NCI-H1048 (cell line): ENCODE data around the gene SLK.

Experiments used
- DNase-seq: peaks from one replicate; lab custom pipeline; 2025; lab: John Stamatoyannopoulos, UW

SLK gene

DNA sequence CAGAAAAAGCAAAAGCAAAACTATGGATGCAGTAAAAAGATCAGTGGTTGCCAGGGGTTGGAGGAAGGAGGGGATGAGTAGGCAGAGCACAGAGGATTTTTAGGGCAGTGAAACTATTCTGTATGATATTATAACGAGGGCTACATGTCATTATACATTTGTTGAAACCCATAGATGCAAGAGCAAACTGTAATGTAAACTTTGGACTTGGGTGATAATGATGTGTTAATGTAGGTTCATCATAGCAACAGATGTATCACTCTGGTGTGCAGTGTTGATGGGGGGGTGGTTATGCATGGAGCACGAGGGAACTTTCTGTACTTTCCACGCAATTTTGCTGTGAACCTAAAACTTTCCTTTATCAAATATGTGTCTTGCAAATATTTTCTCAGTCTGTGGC is 23.2 kb downstream of the SLK start:
- no peak for DNase-seq

DNA sequence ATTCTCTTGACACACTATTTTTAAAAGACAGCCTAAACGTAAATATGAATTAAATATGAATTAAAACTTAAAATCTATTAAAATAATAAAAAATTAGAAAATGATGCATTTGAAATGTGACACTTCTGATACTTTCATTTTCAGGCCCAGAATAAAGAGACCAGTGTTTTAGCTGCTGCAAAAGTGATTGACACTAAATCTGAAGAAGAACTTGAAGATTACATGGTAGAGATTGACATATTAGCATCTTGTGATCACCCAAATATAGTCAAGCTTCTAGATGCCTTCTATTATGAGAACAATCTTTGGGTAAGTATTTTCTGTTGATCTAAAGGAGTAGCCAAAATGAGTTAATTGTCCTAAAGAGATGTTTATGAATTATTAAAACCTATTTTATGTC is 23.6 kb downstream of the SLK start:
- DNase-seq: no peak

DNA sequence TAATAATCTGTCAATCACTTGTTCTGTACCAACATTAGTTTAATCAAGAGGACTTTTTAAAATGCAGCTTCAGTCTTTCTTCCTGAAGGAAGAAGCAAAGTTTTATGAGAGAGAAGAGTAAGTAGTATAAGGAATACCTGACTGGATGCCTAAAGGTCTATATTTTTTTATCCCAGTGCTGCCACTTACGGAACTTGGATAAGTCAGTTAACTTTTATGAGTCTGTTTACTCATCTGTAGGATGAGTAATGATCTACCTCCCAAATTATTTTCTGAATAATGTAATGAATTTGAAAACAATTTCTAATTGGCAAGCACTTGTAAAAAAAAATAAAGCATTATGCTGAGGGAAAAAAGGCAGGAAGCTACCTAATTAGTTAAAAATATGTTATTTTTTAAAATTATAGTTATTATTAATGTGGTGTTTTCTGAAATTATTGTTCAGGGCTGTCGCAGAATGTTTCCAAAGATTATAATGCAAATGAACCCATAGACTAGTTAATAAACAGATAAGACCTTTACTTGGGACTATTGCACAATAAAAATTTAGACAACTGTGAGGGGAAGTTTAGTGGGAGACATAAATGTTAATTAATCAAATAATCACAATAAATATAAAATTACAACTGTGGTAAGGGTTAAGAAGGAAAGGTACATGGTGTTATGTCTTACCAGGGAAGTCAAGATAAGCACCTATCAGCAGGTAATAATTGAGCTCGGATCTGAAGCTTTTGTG is 24.6 kb downstream of the SLK start:
- DNase-seq: no peak

DNA sequence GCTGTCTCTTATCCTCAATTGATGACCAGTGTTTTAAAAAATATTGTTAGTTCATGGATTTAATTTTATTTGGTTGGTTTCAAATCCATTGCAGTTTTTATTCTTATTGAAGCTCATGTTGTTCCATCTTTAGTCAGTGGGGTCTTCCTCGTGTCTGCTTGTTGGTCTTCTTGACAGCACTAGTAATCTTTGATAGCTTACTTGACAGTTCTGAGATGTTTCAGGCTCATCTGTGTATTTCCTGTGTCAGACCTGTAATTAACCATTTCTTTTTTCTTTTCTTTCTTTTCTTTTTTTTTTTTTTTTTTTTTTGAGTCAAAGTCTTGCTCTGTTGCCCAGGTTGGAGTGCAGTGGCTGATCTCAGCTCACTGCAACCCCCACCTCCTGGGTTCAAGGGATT is 28.2 kb downstream of the SLK start:
- no peak for DNase-seq

DNA sequence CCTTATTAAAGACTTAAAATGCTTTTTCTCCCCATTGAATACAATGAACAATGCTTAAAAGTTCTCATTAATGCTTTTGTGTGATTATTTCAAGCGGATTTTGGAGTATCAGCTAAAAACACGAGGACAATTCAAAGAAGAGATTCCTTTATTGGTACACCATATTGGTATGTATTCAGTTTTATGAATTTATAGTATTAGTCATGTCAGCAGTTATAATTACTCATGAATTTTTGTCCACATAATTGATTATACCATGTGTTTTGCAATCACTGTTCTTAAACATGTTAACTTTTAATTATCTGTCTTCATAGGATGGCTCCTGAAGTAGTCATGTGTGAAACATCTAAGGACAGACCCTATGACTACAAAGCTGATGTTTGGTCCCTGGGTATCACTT is 31.9 kb downstream of the SLK start:
- DNase-seq: no peak

DNA sequence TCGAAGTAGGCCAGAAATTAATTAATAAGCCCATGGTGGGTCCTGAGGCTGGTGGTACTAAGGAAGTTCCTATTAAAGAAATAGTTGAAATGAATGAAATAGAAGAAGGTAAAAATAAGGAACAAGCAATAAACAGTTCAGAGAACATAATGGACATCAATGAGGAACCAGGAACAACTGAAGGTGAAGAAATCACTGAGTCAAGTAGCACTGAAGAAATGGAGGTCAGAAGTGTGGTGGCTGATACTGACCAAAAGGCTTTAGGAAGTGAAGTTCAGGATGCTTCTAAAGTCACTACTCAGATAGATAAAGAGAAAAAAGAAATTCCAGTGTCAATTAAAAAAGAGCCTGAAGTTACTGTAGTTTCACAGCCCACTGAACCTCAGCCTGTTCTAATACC is 36.0 kb downstream of the SLK start:
- no peak for DNase-seq

DNA sequence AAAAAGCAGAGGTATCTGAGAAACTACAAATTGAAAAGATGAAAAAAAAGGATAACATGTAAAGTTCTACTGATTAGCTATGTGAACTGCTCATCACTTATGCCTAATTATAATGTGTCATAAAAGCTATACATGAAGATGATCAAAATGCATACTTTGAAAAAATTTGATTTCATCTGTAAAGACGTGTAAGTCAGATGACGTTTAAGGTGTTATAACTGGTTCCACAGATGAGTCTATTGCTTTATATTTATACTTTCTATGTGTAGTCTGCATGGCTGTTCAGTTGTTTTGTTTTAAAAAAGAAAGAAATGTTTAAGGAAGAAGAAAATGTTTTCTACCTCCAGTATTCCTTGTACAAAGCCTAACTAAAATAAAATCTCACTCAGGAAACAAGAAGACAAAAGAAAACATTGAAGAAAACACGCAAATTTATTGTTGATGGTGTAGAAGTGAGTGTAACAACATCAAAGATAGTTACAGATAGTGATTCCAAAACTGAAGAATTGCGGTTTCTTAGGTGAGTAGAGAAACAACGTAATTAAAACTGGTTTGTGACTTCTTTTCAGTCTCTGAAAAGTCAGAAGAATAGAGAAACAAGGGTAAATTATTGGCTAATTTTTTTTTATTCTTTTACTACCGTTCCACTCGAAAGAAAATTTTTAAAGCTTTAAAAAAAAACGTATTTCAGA is 38.4 kb downstream of the SLK start:
- no peak for DNase-seq

DNA sequence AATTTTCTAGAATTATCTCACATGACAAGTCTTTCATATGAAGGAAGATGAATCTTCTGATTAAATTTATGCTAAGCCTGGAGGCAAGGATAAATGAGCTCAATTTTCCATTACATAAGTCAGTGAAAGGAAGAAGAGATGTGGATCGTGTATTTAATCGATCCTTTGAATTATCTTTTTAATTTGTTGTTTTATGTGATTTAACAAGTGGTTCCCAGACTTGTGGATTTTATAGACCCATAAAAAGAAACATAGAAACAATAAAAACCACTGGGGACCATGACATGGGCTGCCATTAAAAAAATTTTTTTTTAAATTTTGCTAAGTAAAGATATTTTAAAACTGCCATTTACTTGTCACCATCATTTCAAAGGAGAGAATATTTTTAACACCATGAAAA is 45.0 kb downstream of the SLK start:
- no peak for DNase-seq

DNA sequence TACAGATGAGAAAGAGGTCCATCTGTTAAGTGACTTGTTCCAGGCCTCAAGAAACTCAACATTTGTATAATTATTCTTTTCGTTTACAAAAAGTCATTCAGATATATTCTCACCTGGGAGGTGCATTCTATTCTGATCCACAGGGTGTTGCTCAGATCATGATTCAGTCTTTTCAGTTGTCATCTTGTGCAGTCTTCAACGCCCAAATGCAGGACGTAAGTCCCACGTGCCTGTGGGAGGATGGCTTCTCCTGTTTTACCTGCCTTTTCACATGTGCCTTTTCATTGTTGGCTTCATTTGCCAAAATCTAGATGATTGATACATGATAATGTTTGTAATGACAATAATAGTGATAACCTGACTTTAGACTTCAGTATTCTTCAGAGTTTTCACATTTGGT is 46.5 kb downstream of the SLK start:
- no peak for DNase-seq

DNA sequence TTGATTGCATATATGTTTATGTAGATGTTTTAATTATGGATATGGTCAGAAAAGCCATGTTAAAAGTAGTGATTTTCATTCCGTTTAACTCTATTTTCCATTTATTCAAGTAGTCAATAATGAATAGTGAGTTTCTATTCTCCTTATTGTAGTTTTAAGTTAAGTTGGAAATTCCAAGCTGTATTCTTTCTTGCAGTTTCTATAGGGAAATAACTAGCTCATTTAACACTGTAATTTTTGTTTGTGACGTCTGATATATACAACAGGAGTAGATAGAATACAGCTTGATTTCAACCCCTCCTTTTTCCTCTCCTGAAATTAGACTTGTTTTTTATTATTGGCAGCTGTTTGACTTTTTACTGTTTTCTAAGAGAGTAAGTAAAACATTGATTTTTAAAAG is 47.2 kb downstream of the SLK start:
- DNase-seq: no peak

DNA sequence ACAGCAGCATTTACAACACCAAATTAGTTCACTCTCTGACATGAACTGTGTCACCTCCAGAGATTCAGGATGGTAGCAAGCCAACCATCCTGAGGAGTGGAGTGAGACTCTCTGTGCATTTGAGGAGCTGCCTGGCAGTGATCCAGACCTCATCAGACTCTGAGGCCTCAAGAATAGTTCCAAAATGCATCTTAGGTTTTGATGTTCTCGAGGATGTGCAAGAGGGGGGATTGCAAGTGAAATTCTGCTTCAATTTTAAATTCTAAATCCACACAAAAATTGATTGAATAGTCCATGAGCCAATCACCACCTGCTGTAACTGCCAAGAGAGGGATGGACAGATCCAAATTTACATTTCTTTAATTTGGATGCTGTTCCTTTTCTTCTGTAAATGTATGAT is 49.7 kb downstream of the SLK start:
- no peak for DNase-seq

DNA sequence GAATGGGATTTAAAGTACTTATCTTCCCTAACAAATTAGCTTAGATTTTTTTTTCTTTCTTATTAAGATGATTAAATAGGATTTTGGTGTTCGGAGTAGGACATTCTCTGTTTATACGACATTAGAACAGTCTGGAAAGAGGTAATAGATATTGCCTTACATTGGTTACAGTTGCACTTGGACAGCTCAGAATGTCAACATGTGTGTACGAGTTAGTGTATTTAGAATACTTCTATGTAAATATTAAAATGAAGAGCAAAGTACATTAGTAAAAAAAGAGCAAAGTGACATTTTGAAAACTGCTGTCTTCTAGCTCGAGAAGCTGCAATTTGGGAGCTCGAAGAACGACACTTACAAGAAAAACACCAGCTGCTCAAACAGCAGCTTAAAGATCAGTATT is 51.5 kb downstream of the SLK start:
- DNase-seq: no peak

DNA sequence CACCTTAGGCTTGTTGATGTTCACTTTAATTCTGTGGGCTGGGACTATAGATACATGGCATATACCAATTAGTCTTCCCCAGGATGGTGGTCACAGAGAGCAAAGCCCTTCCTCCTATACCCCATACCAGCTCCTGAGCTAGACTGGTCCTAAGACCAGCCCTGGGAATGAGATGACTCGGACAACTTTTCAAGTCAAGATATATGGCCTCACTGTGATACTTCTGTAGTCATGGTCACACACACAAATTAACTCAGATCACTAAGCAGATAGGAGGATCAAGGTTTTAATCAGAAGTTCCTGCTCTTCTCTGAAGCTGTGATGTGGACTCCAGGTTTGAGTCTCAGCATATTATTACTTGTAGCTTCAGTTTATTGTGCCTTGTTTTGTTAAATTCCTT is 53.1 kb downstream of the SLK start:
- DNase-seq: no peak

DNA sequence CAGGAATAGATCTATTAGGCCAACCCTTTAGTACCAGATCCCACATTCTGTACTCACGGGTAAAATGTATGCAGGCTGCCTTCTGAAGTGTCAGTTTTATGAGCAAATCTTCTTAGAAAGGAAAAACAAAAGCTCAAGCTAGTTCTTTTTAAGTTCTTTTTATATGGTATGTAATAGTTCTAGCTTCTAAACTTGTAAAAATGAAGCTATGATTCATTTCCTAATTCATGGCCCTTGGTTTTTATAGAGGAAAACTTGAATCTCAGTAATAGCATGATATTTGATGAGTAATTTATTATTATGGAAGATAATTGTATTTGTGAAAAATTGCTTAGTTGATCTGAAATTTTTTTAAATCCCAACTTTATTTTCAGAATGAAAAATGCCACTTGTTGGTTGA is 54.3 kb downstream of the SLK start:
- DNase-seq: no peak

DNA sequence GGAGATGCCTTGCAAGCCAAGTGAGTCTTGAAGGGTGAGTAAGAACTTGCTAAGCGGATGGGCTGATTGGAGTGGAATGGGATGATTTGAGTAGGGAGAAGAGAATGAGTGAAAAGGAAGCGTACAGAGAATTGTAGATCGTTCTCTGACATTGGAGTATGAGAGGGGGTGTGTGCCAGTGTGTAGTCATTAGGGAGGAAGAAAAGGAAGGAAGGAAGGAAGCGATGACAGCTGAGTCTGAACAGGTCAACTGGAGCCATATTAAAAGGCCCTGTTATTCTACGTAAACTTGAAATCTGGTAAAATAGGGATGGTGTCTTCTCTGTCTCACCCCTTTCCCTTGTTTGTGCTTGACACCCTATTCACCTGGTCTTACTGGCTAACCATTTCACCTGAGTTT is 55.1 kb downstream of the SLK start:
- DNase-seq: no peak

DNA sequence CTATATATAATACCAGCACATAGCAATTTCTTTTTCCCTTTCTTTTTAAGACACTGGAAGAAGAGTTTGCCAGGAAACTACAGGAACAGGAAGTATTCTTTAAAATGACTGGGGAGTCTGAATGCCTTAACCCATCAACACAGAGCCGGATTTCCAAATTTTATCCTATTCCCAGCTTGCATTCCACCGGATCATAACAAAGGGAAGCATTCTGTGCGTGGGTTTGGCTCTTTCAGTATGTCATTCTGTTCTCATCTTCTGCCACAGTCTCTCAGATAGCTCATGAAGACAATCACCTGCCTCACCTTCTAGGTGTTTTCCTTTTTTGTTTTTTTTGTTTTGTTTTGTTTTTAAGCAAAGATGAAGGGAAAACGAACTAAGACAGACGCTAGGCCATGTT is 58.6 kb downstream of the SLK start:
- DNase-seq: no peak

DNA sequence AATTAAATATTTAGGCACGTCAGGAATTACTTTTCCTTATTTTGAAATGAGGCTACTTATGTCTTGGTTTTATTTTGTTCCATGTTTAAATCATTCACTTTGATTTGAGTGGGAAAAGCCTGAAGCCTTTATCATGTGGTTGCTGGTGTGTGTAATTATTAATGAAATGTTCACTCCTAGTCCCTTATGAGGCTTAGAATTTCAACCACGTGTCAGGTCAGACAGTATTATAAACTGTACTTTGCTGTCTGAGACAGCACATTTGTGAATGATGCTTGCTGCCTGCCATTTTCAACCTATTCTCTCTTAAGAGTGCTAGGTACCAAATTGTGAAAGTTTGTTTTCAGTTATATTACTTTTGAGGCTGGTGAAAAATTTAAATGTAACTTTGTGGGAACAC is 59.8 kb downstream of the SLK start:
- no peak for DNase-seq

DNA sequence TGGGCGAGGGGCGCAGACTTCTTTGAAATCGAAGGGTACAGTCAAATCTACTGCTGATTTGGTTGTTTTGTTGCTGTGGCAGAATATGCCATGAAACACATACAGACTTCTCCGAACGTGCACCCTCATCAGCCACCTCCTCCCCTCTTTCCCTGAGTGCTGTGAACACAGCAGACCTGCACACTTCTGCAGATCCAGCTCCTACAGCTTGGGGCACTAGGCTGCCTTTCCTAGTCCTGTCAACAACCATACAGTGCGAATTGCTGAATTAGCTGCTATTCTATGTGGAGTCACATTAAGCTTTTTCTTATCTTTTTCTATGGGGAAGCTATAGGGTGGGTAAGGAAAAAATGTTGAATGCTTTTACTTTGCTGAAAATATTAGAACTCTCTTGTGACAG is 61.2 kb downstream of the SLK start:
- no peak for DNase-seq

DNA sequence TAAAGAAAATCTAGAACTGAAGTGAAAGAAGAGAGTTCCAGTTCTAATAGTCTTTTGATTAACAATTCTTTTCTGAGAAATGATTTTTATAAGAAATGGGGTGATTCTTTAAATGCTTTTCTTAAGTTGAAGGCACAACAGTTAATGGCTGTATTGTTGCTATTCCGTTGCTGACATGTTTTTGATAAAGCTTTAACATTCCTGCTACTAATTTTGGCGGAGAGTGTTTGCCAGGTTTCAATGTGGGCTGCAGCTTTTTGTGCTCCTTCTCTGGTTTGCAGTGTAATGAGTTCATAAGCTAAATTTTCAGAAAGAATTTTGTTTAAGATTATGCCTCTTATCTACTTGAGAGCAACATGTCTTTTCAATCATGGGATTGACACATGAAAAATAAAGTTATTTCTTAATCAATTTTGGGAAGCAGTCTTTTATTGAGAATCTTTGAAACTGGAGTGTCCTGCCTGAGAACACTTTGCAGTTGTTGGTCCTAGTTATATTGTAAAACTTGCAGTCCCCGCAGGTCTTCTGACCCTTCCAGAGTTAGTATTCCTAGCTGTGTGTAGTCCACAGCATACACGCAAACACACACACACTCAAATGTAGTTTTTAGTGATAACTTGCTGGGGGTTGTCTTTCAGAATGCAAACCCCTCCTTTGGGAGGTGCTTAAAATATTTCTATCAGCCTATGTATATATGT is 62.0 kb downstream of the SLK start:
- DNase-seq: no peak

DNA sequence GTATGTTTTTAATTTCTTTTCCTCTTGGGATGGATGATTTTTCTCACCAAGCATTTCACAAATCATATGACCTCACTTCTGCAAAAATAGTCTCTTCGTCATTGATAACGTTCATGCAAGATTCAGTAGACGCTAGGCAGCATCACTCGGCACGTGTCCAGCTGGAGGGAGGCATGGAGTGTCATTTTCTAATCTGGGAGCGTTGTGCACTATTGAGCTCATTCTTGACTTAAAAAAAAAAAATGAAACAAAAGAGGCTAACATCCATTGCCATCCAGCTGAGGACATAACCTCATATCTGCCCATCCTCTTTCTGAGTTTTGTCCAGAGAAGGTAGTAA is 62.6 kb downstream of the SLK start:
- no peak for DNase-seq

DNA sequence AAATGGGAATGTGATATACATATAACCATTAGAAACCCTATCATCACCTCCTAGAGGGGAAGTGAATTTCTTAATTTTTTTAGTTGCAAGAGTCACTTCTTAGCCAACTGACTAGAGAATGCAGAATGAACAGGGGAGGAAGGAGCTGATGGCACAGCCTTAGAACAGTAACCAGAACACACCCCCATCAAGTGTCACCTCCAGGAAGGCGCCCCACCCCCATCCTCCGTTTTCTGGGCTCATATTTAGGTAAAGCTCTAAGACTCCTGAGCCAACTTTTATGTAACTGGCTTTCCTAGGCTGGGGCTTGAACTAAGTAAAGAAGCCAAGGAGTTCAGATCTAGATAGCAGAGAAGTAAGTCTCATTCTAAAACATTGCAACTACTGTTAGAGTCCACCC is 64.7 kb downstream of the SLK start:
- DNase-seq: no peak

DNA sequence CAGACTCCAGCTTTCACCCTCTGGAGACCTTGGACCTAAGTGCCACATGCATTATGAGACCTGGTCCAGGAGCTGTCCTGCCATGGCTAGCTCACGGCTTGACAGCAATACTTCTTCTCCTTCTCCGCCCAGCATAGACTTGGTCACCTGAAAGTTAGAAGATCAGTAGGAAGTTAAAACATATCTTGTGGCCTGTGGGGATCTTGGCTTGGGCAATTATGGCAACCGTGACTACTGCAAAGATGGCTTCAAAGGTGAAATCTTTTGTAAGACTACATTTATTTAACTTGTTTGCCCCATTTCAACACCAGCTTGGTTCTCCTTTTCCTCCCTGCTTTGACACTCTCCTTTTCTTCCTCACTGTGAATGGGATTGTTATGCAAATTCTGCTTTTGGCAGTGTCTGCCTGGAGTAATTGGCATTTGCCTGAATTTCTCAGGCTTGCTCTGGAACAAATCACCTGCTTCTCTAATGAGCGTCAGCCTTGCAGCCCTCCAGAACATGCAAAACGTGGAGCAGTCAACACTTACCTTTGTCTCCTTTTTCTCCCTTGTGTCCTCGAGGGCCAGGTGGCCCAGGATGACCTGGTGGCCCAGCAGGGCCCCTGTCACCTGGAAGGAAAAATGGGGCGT is 65.3 kb downstream of the SLK start:
- peak; percentile 7 for DNase-seq

DNA sequence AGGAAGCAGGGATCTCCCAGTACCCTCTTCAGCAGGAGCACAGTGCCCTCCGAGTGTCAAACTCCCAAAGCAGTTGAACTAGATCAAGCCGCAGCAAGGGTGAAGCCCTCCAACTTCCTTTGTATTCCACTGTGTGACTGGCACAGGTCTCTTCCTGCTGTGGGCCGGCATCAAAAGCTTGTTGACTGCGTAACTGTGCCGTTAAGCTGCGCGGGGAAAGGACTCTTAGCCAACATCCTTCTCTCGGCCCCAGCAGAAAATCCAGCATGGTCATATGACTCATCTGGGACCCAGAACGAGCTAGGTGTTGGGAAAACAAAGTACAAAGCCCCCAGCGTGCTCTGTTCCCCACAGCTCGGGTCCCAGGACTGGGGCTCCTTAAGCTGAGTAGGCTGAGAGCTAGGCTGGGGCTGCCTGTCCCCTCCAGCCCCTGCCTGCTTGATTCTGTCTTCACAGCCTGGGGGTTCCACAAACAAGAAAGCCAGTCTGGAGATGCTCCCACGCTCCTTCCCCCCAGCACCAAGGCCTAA is 66.5 kb downstream of the SLK start:
- no peak for DNase-seq
